ENCODE results near the gene NUP98.
"Not testable (repeated sequence)": the region's sequence is repeated elsewhere in the genome, so short reads cannot be mapped to it uniquely, and the experiment has no call there.

The NUP98 gene

GRCh38 chr11:3796801-3797328 lies 489 bp downstream of the NUP98 start:
- DNase-seq, result no peak

GRCh38 chr11:3796346-3796745 lies 1.0 kb downstream of the NUP98 start:
- peak; percentile 32 for DNase-seq

GRCh38 chr11:3796002-3796311 lies 1.4 kb downstream of the NUP98 start:
- DNase-seq, result no peak

GRCh38 chr11:3795131-3796001 lies 2.0 kb downstream of the NUP98 start:
- DNase-seq, result no peak

GRCh38 chr11:3794387-3794786 lies 3.0 kb downstream of the NUP98 start:
- not testable (repeated sequence) for DNase-seq

GRCh38 chr11:3786781-3787428 lies 10.4 kb downstream of the NUP98 start:
- peak; percentile 60 for DNase-seq

- no peak for DNase-seq
Measured at GRCh38 chr11:3783611-3784010, 13.7 kb downstream of the NUP98 start.

GRCh38 chr11:3782963-3783362 lies 14.4 kb downstream of the NUP98 start:
- DNase-seq, result no peak

- peak; percentile 49 for DNase-seq
Measured at GRCh38 chr11:3781423-3781822, 15.9 kb downstream of the NUP98 start.

- DNase-seq, result no peak
Measured at GRCh38 chr11:3775736-3776406, 21.5 kb downstream of the NUP98 start.

- no peak for DNase-seq
Measured at GRCh38 chr11:3773180-3773579, 24.2 kb downstream of the NUP98 start.

- DNase-seq, result no peak
Measured at GRCh38 chr11:3767536-3767935, 29.8 kb downstream of the NUP98 start.

GRCh38 chr11:3766836-3767235 lies 30.5 kb downstream of the NUP98 start:
- not testable (repeated sequence) for DNase-seq

GRCh38 chr11:3764266-3764665 lies 33.1 kb downstream of the NUP98 start:
- no peak for DNase-seq

GRCh38 chr11:3755151-3755550 lies 42.2 kb downstream of the NUP98 start:
- no peak for DNase-seq

- DNase-seq, result no peak
Measured at GRCh38 chr11:3753110-3753509, 44.2 kb downstream of the NUP98 start.

GRCh38 chr11:3747704-3748103 lies 49.6 kb downstream of the NUP98 start:
- DNase-seq, result no peak

- no peak for DNase-seq
Measured at GRCh38 chr11:3745161-3745560, 52.2 kb downstream of the NUP98 start.

- DNase-seq, result no peak
Measured at GRCh38 chr11:3738723-3739122, 58.6 kb downstream of the NUP98 start.

GRCh38 chr11:3738241-3738640 lies 59.1 kb downstream of the NUP98 start:
- DNase-seq, result no peak

GRCh38 chr11:3737386-3737933 lies 59.9 kb downstream of the NUP98 start:
- no peak for DNase-seq

GRCh38 chr11:3736816-3737215 lies 60.5 kb downstream of the NUP98 start:
- DNase-seq, result no peak

- DNase-seq, result no peak
Measured at GRCh38 chr11:3735827-3736226, 61.5 kb downstream of the NUP98 start.
